GM23338 (cell line): ENCODE data around the gene SLC36A4.

ENCODE experiments used
- CREB1 ChIP-seq: fragments of 250-450 bp; sonication (Bioruptor Pico); IDR thresholded peaks from 2 replicates; pipeline ENCODE4 v1.5.0; 2020; ENCODE audit warnings: low read depth, mild to moderate bottlenecking, moderate library complexity
- EZH2 ChIP-seq: fragments of 200-600 bp; sonication (generic); IDR thresholded peaks from one replicate; pipeline ENCODE4 v1.8.0; 2017; ENCODE audit warnings: antibody characterized with exemption, mild to moderate bottlenecking, low read depth; ENCODE audit not compliant: unreplicated experiment
- EZH2phosphoT487 ChIP-seq: fragments of 200-600 bp; sonication (generic); IDR thresholded peaks from one replicate; pipeline ENCODE4 v1.8.1; 2018; ENCODE audit warnings: antibody characterized with exemption; ENCODE audit not compliant: unreplicated experiment
- POLR2AphosphoS5 ChIP-seq: IDR thresholded peaks from 2 replicates; pipeline ENCODE4 v1.6.1; 2016; ENCODE audit warnings: antibody characterized with exemption, low read depth
- ZNF331 ChIP-seq: fragments of 250-450 bp; sonication (Bioruptor Pico); IDR thresholded peaks from 2 replicates; pipeline ENCODE4 v1.5.0; 2020; ENCODE audit warnings: low read depth, mild to moderate bottlenecking, moderate library complexity
- TF ChIP-seq, protein P1 (sequence below): IDR thresholded peaks from one replicate; pipeline ENCODE4 v1.6.1; 2018; ENCODE audit warnings: antibody characterized with exemption; ENCODE audit not compliant: unreplicated experiment
- TF ChIP-seq, protein P2 (sequence below), 2 experiments: fragments of 200-600 bp in 1 of 2; sonication (generic) in 1 of 2; conservative IDR thresholded peaks; 2 replicates each; pipeline versions ENCODE4 v1.5.1 to v1.6.1; 2016 to 2017; ENCODE audit warnings: antibody characterized with exemption in 2 of 2, low read depth in 2 of 2, mild to moderate bottlenecking in 2 of 2, moderate library complexity in 1 of 2

GRCh38 chr11:93159721-93160120 lies 38.1 kb downstream of the SLC36A4 start:
- TF ChIP-seq, protein P1, sequence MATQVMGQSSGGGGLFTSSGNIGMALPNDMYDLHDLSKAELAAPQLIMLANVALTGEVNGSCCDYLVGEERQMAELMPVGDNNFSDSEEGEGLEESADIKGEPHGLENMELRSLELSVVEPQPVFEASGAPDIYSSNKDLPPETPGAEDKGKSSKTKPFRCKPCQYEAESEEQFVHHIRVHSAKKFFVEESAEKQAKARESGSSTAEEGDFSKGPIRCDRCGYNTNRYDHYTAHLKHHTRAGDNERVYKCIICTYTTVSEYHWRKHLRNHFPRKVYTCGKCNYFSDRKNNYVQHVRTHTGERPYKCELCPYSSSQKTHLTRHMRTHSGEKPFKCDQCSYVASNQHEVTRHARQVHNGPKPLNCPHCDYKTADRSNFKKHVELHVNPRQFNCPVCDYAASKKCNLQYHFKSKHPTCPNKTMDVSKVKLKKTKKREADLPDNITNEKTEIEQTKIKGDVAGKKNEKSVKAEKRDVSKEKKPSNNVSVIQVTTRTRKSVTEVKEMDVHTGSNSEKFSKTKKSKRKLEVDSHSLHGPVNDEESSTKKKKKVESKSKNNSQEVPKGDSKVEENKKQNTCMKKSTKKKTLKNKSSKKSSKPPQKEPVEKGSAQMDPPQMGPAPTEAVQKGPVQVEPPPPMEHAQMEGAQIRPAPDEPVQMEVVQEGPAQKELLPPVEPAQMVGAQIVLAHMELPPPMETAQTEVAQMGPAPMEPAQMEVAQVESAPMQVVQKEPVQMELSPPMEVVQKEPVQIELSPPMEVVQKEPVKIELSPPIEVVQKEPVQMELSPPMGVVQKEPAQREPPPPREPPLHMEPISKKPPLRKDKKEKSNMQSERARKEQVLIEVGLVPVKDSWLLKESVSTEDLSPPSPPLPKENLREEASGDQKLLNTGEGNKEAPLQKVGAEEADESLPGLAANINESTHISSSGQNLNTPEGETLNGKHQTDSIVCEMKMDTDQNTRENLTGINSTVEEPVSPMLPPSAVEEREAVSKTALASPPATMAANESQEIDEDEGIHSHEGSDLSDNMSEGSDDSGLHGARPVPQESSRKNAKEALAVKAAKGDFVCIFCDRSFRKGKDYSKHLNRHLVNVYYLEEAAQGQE, result no peak
- TF ChIP-seq, protein P2, sequence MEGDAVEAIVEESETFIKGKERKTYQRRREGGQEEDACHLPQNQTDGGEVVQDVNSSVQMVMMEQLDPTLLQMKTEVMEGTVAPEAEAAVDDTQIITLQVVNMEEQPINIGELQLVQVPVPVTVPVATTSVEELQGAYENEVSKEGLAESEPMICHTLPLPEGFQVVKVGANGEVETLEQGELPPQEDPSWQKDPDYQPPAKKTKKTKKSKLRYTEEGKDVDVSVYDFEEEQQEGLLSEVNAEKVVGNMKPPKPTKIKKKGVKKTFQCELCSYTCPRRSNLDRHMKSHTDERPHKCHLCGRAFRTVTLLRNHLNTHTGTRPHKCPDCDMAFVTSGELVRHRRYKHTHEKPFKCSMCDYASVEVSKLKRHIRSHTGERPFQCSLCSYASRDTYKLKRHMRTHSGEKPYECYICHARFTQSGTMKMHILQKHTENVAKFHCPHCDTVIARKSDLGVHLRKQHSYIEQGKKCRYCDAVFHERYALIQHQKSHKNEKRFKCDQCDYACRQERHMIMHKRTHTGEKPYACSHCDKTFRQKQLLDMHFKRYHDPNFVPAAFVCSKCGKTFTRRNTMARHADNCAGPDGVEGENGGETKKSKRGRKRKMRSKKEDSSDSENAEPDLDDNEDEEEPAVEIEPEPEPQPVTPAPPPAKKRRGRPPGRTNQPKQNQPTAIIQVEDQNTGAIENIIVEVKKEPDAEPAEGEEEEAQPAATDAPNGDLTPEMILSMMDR (conservative IDR thresholded peaks at IDR 0.05; ENCODE audit: low read depth in 2 of 2), result no peak
- no peak for TF ChIP-seq EZH2
- TF ChIP-seq CREB1, result no peak
- TF ChIP-seq ZNF331, result no peak
- no peak for TF ChIP-seq POLR2AphosphoS5
- no peak for TF ChIP-seq EZH2phosphoT487
